ENCODE data around the gene SUMO3. TPM values are rescaled to one million over a fixed set of nuclear protein-coding genes. Genes with fewer than 3 reads are reported as not detected.

The SUMO3 gene
- total and polyA plus RNA-seq, 2 of the 8 experiments (the other 6 are each of a cell fraction or from before 2014, with no cell fraction given): 96.8 to 101 TPM

DNA sequence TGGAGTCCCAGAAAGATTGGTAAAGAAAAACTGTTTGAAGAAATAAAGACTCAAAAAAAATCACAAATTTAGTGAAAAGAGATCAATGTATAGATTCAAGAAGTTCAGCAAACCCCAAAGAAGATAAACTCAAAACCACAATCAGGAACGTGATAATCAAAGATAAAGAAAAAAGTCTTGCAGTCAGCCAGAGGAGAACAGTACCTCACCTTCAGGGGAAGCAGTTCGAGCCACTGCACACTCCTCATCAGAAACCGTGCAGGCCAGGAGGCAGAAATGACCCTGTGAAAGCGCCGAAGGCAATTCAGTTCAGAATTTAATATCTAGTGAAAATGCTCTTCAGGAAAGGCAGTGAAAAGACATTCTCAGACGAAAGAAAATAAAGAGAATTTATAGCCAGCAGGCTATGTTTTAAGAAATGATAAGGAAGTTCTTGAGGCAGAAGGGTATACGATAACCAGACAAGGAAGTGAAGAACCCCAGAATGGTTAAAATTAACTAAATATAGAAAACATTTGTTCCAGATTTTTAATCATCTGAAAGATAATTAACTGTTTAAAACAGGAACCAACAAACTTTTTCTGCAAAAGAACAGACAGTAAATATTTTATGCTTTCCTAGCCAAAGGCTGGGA, 13.5 kb upstream of the SUMO3 start:
- Histone ChIP-seq H4K20me1 (replicated peaks in 1 of 2; ENCODE audit: control insufficient read depth in 1 of 2, insufficient read depth in 2 of 2, low read length in 2 of 2) (no peaks in the 10 kb centered on the region), H4K8ac (ENCODE audit: extremely low read depth, insufficient read depth, low read length) (no peak overlapping the region), H3K27ac (ENCODE audit: low read depth, low read length) (no peak overlapping the region), H3K18ac (ENCODE audit: extremely low read depth, low read length) (no peak overlapping the region), H3K4me3 (ENCODE audit: extremely low read depth in 1 of 4, insufficient read depth in 2 of 4, low read depth in 3 of 4, low read length in 4 of 4) (no peak overlapping the region), H3K23ac (ENCODE audit: insufficient read length) (no peak overlapping the region), H2AK5ac (ENCODE audit: low read depth, low read length) (no peak overlapping the region), H3K27me3 (replicated peaks in 1 of 4; ENCODE audit: control insufficient read depth in 3 of 4, extremely low read depth in 1 of 4, insufficient read depth in 3 of 4, low read length in 3 of 4) (no peaks in the 10 kb centered on the region; a peak in 1 of 7 replicates), H4K5ac (ENCODE audit: insufficient read length, low read depth, low read length) (no peak overlapping the region), H3K9me3 (ENCODE audit: insufficient read depth in 2 of 2, low read depth in 1 of 2, low read length in 1 of 2) (peaks cover 16 to 26% of the 10 kb centered on the region in 2 experiments), H3K23me2 (ENCODE audit: low read depth, low read length) (no peaks in the 10 kb centered on the region), H3K4ac (replicated peaks; ENCODE audit: insufficient read length, low read depth, low read length) (no peak overlapping the region), H3K79me1 (ENCODE audit: low read depth, low read length) (no peaks in the 10 kb centered on the region), H2BK15ac (ENCODE audit: low read length) (no peak overlapping the region), H2BK12ac (ENCODE audit: low read depth, low read length) (no peak overlapping the region), H2AFZ (ENCODE audit: low read length) (no peak overlapping the region), H2BK5ac (ENCODE audit: low read depth, low read length) (no peak overlapping the region), H3K56ac (replicated peaks; ENCODE audit: insufficient read length, low read depth, low read length) (no peak overlapping the region), H3K4me1 (replicated peaks in 1 of 4; ENCODE audit: control insufficient read depth in 3 of 4, insufficient read depth in 4 of 4, low read length in 3 of 4) (no peaks in the 10 kb centered on the region), H3K9ac (replicated peaks in 1 of 4; ENCODE audit: extremely low read depth in 1 of 4, low read depth in 3 of 4, low read length in 3 of 4) (no peak overlapping the region), H2BK120ac (replicated peaks; ENCODE audit: low read depth, low read length) (no peak overlapping the region), H2BK20ac (ENCODE audit: low read length) (no peak overlapping the region), H4K91ac (replicated peaks; ENCODE audit: insufficient read length, low read length) (no peak overlapping the region), H3K14ac (ENCODE audit: insufficient read length) (no peak overlapping the region), H3K4me2 (ENCODE audit: insufficient read depth in 1 of 2, low read depth in 2 of 2, low read length in 2 of 2) (no peak overlapping the region), H3K36me3 (ENCODE audit: control insufficient read depth in 2 of 4, insufficient read depth in 4 of 4, low read length in 3 of 4) (no peaks in the 10 kb centered on the region), H3K79me2 (ENCODE audit: control insufficient read depth in 1 of 2, insufficient read depth in 2 of 2, low read length in 2 of 2) (no peaks in the 10 kb centered on the region)
- CTCF ChIA-PET (ENCODE audit: partially characterized antibody): interaction anchor here (0.9 kb wide), 1 partner anchor 23 kb away, joined by 4 read pairs; no protein-coding TSS in a partner anchor
- TF ChIP-seq BCL11A (IDR thresholded peaks at IDR 0.05; ENCODE audit: low read depth in 2 of 2, low read length in 2 of 2) (no peak), POLR2AphosphoS5 (IDR thresholded peaks at IDR 0.05; ENCODE audit: low read depth, low read length) (no peak), KDM5A (IDR thresholded peaks at IDR 0.05; ENCODE audit: low read length) (no peak), RAD21 (IDR thresholded peaks at IDR 0.05 in 1 of 2, conservative IDR thresholded peaks at IDR 0.05 in 1 of 2; ENCODE audit: low read depth in 2 of 2, low read length in 2 of 2) (no peak), EP300 (IDR thresholded peaks at IDR 0.05; ENCODE audit: borderline replicate concordance in 1 of 2, low read depth in 2 of 2, low read length in 2 of 2) (no peak), JUN (IDR thresholded peaks at IDR 0.05; ENCODE audit: low read depth, low read length) (no peak), KDM1A (IDR thresholded peaks at IDR 0.05; ENCODE audit: borderline replicate concordance, low read length) (no peak), TAF7 (optimal IDR thresholded peaks at IDR 0.05; ENCODE audit: borderline replicate concordance, low read depth, low read length) (no peak), RNF2 (IDR thresholded peaks at IDR 0.05; ENCODE audit: borderline replicate concordance, low read depth, low read length, missing control alignments, poor library complexity, severe bottlenecking) (no peak), GABPA (IDR thresholded peaks at IDR 0.05; ENCODE audit: borderline replicate concordance, insufficient read depth, low read length) (no peak)
- TF ChIP-seq, protein P1, sequence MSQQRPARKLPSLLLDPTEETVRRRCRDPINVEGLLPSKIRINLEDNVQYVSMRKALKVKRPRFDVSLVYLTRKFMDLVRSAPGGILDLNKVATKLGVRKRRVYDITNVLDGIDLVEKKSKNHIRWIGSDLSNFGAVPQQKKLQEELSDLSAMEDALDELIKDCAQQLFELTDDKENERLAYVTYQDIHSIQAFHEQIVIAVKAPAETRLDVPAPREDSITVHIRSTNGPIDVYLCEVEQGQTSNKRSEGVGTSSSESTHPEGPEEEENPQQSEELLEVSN (IDR thresholded peaks at IDR 0.05): no peak
- WGBS, 2 experiments (ENCODE audit: extremely low coverage in 1 of 2, insufficient coverage in 1 of 2, insufficient read length in 1 of 2, insufficient replicate concordance in 2 of 2, low coverage in 1 of 2, low lambda C conversion rate in 2 of 2, missing lambda C conversion rate in 1 of 2): 82% methylated on average over 7 of the region's 7 CpGs; no CpG with 5 or more reads in 1 of the 2 experiments
- no peak for FAIRE-seq
- DNase-seq (ENCODE audit: low read depth in 1 of 2, low spot score in 2 of 2): no peak
- POLR2A ChIA-PET (ENCODE audit: partially characterized antibody): no interaction called here
